ENCODE results near the gene MYB. TPM values are rescaled to one million over a fixed set of nuclear protein-coding genes. Genes with fewer than 3 reads are reported as not detected.

Gene MYB
- total and polyA plus RNA-seq, 2 of the 8 experiments (the other 6 are each of a cell fraction or from before 2014, with no cell fraction given): 4.0 to 7.6 TPM

- Histone ChIP-seq H2AK5ac (ENCODE audit: low read depth, low read length) (no peak overlapping the region), H3K4me3 (ENCODE audit: extremely low read depth in 1 of 4, insufficient read depth in 2 of 4, low read depth in 3 of 4, low read length in 4 of 4) (no peak overlapping the region), H2BK120ac (replicated peaks; ENCODE audit: low read depth, low read length) (no peak overlapping the region), H3K9me3 (ENCODE audit: insufficient read depth in 2 of 2, low read depth in 1 of 2, low read length in 1 of 2) (no peaks in the 10 kb centered on the region), H3K79me1 (ENCODE audit: low read depth, low read length) (no peaks in the 10 kb centered on the region), H2AFZ (ENCODE audit: low read length) (no peak overlapping the region), H3K14ac (ENCODE audit: insufficient read length) (no peak overlapping the region), H3K27ac (ENCODE audit: low read depth, low read length) (no peak overlapping the region), H3K23me2 (ENCODE audit: low read depth, low read length) (no peaks in the 10 kb centered on the region), H2BK5ac (ENCODE audit: low read depth, low read length) (no peak overlapping the region), H3K4me1 (replicated peaks in 1 of 4; ENCODE audit: control insufficient read depth in 3 of 4, insufficient read depth in 4 of 4, low read length in 3 of 4) (peaks cover 0 to 3% (median 0%) of the 10 kb centered on the region in 4 experiments; a peak in 1 of 7 replicates), H4K5ac (ENCODE audit: insufficient read length, low read depth, low read length) (no peak overlapping the region), H3K79me2 (ENCODE audit: control insufficient read depth in 1 of 2, insufficient read depth in 2 of 2, low read length in 2 of 2) (no peaks in the 10 kb centered on the region), H3K23ac (ENCODE audit: insufficient read length) (no peak overlapping the region), H3K18ac (ENCODE audit: extremely low read depth, low read length) (no peak overlapping the region), H3K56ac (replicated peaks; ENCODE audit: insufficient read length, low read depth, low read length) (no peak overlapping the region), H3K4ac (replicated peaks; ENCODE audit: insufficient read length, low read depth, low read length) (no peak overlapping the region), H2BK12ac (ENCODE audit: low read depth, low read length) (no peak overlapping the region), H3K4me2 (ENCODE audit: insufficient read depth in 1 of 2, low read depth in 2 of 2, low read length in 2 of 2) (no peak overlapping the region), H3K9ac (replicated peaks in 1 of 4; ENCODE audit: extremely low read depth in 1 of 4, low read depth in 3 of 4, low read length in 3 of 4) (no peak overlapping the region), H2BK20ac (ENCODE audit: low read length) (no peak overlapping the region), H3K27me3 (replicated peaks in 1 of 4; ENCODE audit: control insufficient read depth in 3 of 4, extremely low read depth in 1 of 4, insufficient read depth in 3 of 4, low read length in 3 of 4) (no peaks in the 10 kb centered on the region), H2BK15ac (ENCODE audit: low read length) (no peak overlapping the region), H4K91ac (replicated peaks; ENCODE audit: insufficient read length, low read length) (no peak overlapping the region), H3K36me3 (ENCODE audit: control insufficient read depth in 2 of 4, insufficient read depth in 4 of 4, low read length in 3 of 4) (no peaks in the 10 kb centered on the region), H4K8ac (ENCODE audit: extremely low read depth, insufficient read depth, low read length) (no peak overlapping the region), H4K20me1 (replicated peaks in 1 of 2; ENCODE audit: control insufficient read depth in 1 of 2, insufficient read depth in 2 of 2, low read length in 2 of 2) (no peaks in the 10 kb centered on the region)
- ChIA-PET POLR2A (ENCODE audit: partially characterized antibody) (no interaction called here), CTCF (ENCODE audit: partially characterized antibody) (interaction anchor here (1.0 to 1.4 kb wide), 2 partner anchors 11 to 30 kb away, joined by 5 read pairs; no protein-coding TSS in a partner anchor)
- no peak for FAIRE-seq
- WGBS, 2 experiments (ENCODE audit: extremely low coverage in 1 of 2, insufficient coverage in 1 of 2, insufficient read length in 1 of 2, insufficient replicate concordance in 2 of 2, low coverage in 1 of 2, low lambda C conversion rate in 2 of 2, missing lambda C conversion rate in 1 of 2): 74% methylated on average over 3 of the region's 3 CpGs; no CpG with 5 or more reads in 1 of the 2 experiments
- no peak for DNase-seq (ENCODE audit: low read depth in 1 of 2, low spot score in 2 of 2)
- TF ChIP-seq KDM4A (IDR thresholded peaks at IDR 0.05; ENCODE audit: low read depth, low read length, severe bottlenecking) (no peak), PHF8 (conservative IDR thresholded peaks at IDR 0.05; ENCODE audit: low read depth, low read length) (no peak), SP2 (IDR thresholded peaks at IDR 0.05; ENCODE audit: low read length) (no peak), RNF2 (IDR thresholded peaks at IDR 0.05; ENCODE audit: borderline replicate concordance, low read depth, low read length, missing control alignments, poor library complexity, severe bottlenecking) (no peak)
Measured at GRCh38 chr6:135173242-135173988, 7.7 kb upstream of the MYB start.

Data from H1 (cell line).